Kidney tubule cell (primary cell): ENCODE measurements around the gene WDR1.

Source experiments
- DNase-seq: peaks from one replicate; pipeline ENCODE4 v3.0.0-alpha.2; 2018; ENCODE audit warnings: low spot score

Gene WDR1

GRCh38 chr4:10066206-10066605, 50.4 kb downstream of the WDR1 start:
- no peak for DNase-seq

GRCh38 chr4:10063544-10064300, 52.9 kb downstream of the WDR1 start:
- peak; percentile 86 for DNase-seq

GRCh38 chr4:10061650-10062415, 54.8 kb downstream of the WDR1 start:
- DNase-seq: peak; percentile 55

GRCh38 chr4:10058371-10058770, 58.2 kb downstream of the WDR1 start:
- no peak for DNase-seq

- DNase-seq: no peak
Measured at GRCh38 chr4:10057023-10057395, 59.6 kb downstream of the WDR1 start.

- peak; percentile 68 for DNase-seq
Measured at GRCh38 chr4:10056334-10057022, 60.1 kb downstream of the WDR1 start.

GRCh38 chr4:10055871-10056270, 60.7 kb downstream of the WDR1 start:
- DNase-seq: no peak

GRCh38 chr4:10054571-10055041, 62.0 kb downstream of the WDR1 start:
- peak; percentile 76 for DNase-seq

- no peak for DNase-seq
Measured at GRCh38 chr4:10053635-10054453, 62.8 kb downstream of the WDR1 start.

- no peak for DNase-seq
Measured at GRCh38 chr4:10051517-10052135, 65.0 kb downstream of the WDR1 start.

- DNase-seq: no peak
Measured at GRCh38 chr4:10050721-10051120, 65.9 kb downstream of the WDR1 start.

- no peak for DNase-seq
Measured at GRCh38 chr4:10050261-10050661, 66.3 kb downstream of the WDR1 start.

GRCh38 chr4:10048941-10049697, 67.5 kb downstream of the WDR1 start:
- DNase-seq: peak; percentile 18

GRCh38 chr4:10047967-10048366, 68.6 kb downstream of the WDR1 start:
- no peak for DNase-seq

- peak; percentile 44 for DNase-seq
Measured at GRCh38 chr4:10046471-10046870, 70.1 kb downstream of the WDR1 start.

GRCh38 chr4:10045481-10045880, 71.1 kb downstream of the WDR1 start:
- peak; percentile 99 for DNase-seq

- DNase-seq: no peak
Measured at GRCh38 chr4:10041036-10041435, 75.6 kb downstream of the WDR1 start.

GRCh38 chr4:10040049-10040892, 76.3 kb downstream of the WDR1 start:
- peak; percentile 64 for DNase-seq

- DNase-seq: no peak
Measured at GRCh38 chr4:10036807-10037342, 79.7 kb downstream of the WDR1 start.
